AG04449 (cell line): ENCODE measurements around the gene DLEC1.

ENCODE experiments used
- CTCF ChIA-PET: fragments of 350-600 bp; formaldehyde crosslinking; extraction: SDS; loops from one replicate; lab custom pipeline; 2021; ENCODE audit warnings: antibody characterized with exemption; lab: Yijun Ruan, JAX
- POLR2A ChIA-PET: fragments of 400-600, 350-600 bp; formaldehyde crosslinking; extraction: SDS; loops from one replicate; lab custom pipeline; 2020; ENCODE audit warnings: antibody characterized with exemption, inconsistent platforms; lab: Yijun Ruan, JAX
- DNase-seq: peaks from one replicate; pipeline ENCODE4 v3.0.0-alpha.2; 2010; ENCODE audit warnings: low read depth, low spot score
- H3K4me3 ChIP-seq: 2 replicates; pipeline ENCODE4 v1.5.1; 2011; ENCODE audit warnings: low read depth, mild to moderate bottlenecking, control low read depth, low read length
- TF ChIP-seq, protein P1 (sequence below): IDR thresholded peaks from one replicate; pipeline ENCODE4 v1.5.1; 2011; ENCODE audit warnings: mild to moderate bottlenecking, moderate library complexity, low read length, control low read depth, inconsistent platforms; ENCODE audit not compliant: insufficient read depth; ENCODE audit errors: missing control alignments

DLEC1 gene

DNA sequence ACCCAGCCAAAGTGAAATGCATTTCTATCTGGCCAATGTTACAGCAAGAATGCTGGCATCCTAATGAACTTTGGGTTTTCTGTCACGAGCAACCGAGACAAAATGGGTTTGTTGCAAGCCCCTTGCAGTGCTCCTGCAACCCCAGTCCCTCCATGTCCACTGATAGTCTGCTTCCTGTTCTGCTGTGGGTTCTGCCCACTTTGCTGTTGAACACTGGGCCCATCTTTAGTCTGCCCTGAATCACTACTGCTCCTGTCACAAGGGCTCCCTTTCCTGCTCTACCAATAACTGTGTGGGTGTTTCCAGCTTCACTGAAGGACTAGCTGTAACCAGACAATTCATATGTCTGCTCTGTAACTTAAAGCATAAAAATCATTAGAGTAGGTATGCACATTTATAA lies 113.6 kb downstream of the DLEC1 start:
- no peak for DNase-seq
- ChIA-PET POLR2A (interaction anchor here (1.5 kb wide), 1 partner anchor 12 kb away, joined by 6 read pairs; the partner anchor contains the start of gene OXSR1), CTCF (interaction anchor here (0.9 kb wide), 1 partner anchor 10 kb away, joined by 3 read pairs; no protein-coding TSS in a partner anchor)
- TF ChIP-seq, protein P1, sequence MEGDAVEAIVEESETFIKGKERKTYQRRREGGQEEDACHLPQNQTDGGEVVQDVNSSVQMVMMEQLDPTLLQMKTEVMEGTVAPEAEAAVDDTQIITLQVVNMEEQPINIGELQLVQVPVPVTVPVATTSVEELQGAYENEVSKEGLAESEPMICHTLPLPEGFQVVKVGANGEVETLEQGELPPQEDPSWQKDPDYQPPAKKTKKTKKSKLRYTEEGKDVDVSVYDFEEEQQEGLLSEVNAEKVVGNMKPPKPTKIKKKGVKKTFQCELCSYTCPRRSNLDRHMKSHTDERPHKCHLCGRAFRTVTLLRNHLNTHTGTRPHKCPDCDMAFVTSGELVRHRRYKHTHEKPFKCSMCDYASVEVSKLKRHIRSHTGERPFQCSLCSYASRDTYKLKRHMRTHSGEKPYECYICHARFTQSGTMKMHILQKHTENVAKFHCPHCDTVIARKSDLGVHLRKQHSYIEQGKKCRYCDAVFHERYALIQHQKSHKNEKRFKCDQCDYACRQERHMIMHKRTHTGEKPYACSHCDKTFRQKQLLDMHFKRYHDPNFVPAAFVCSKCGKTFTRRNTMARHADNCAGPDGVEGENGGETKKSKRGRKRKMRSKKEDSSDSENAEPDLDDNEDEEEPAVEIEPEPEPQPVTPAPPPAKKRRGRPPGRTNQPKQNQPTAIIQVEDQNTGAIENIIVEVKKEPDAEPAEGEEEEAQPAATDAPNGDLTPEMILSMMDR: no peak
- H3K4me3 ChIP-seq: no peak overlapping the region

DNA sequence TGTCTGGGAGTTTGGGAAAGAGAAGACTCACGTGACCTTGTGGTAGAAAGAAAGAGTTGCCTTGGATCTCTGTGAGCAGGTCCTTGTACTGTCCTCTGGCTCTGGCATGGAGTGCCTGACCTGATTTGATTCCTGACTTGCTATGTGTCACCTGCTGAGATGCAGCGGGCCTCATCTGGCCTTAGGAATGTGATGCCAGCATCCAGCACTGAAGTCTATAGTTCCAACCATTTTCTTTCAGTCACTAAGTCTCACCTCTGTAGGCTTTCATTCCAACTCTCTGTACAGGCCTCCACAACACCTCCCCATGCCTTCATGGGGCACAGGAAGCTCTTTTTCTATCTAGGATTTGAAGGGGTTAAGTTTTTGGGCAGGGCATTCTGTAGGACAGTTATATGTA lies 114.2 kb downstream of the DLEC1 start:
- DNase-seq: no peak
- POLR2A ChIA-PET: interaction anchor here (1.5 kb wide), 1 partner anchor 12 kb away, joined by 6 read pairs; the partner anchor contains the start of gene OXSR1
- CTCF ChIA-PET: interaction anchor here (0.7 kb wide), 1 partner anchor 10 kb away, joined by 3 read pairs; no protein-coding TSS in a partner anchor
- TF ChIP-seq, protein P1: no peak
- H3K4me3 ChIP-seq: no peak overlapping the region

DNA sequence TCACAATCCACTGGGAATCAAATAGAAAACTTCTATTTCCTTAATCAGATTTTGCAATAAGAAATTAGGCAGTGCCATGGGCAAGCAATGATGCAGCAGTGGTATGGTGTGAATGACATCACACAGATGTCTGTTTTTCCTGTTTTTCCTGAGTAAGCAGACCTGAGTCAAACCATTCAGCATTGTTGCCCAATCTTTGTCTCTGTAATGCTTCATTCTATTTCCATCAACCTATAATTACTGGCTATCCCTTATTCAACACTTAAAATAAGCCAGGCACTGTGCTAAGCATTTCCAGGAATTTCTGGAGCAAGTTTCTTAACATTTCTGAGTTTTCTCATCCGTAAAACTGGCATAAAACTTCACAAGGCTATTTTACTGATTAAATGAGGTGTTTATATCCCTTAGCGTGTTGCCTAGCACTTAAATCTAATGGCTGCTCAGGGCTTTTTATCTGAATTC lies 115.1 kb downstream of the DLEC1 start:
- TF ChIP-seq, protein P1: no peak
- CTCF ChIA-PET: no interaction called here
- POLR2A ChIA-PET: interaction anchor here (1.5 kb wide), 1 partner anchor 11 kb away, joined by 6 read pairs; the partner anchor contains the start of gene OXSR1
- no peak overlapping the region for H3K4me3 ChIP-seq
- DNase-seq: peak; percentile 47

DNA sequence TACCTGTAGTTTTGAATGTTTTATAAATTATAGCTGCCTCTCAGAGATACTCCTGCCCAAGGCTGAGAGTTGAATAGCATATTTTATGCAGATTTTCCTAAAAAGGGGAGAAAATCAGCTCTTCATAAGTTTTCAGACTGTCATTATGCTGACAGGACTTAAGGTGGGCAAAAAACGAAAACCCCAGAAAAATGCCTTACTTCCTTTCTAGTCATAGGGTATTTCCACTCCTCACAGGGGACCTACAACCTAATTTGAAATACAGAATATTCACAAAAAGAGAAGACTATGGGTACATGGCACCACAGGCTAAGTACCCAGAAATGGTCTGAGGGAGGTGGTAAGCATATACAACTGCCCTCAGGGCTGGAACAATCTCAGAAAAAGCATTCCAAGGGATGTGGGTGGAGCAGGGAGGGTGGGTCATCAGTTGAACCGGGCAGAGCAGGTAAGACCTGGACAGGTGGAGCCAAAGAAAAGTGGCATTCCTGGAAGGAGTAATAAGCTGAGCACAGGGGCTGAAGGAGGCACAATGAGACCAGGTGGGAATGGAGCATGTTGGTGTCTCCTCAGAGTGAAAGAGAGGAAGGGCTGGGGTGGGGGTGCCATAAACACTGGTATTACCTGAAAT lies 115.7 kb downstream of the DLEC1 start:
- TF ChIP-seq, protein P1: no peak
- POLR2A ChIA-PET: no interaction called here
- no peak overlapping the region for H3K4me3 ChIP-seq
- DNase-seq: no peak
- CTCF ChIA-PET: interaction anchor here (1.4 to 1.7 kb wide), 2 partner anchors 10 to 91 kb away, joined by 4 to 5 read pairs; no protein-coding TSS in a partner anchor

DNA sequence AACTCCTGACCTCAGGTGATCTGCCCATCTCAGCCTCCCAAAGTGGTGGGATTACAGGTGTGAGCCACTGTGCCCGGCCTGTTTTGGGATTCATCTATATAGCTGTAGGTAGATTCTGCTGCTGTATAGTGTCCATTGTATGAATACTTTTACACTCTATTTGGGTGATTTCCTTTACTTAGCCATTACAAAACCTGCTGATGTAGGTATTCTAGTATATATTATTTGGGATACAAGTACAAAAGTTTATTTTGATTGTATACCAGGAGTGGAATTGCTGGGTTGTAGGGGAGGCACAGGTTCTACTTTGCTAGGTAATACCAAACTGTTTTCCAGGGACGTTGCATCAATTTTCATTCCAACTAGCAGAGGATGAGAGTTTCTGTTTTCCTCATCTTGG lies 116.8 kb downstream of the DLEC1 start:
- ChIA-PET POLR2A (no interaction called here), CTCF (interaction anchor here (1.4 to 1.9 kb wide), 3 partner anchors 9 to 191 kb away, joined by 4 to 5 read pairs (median 5); partner anchors contain the start of gene XYLB)
- TF ChIP-seq, protein P1: no peak
- no peak overlapping the region for H3K4me3 ChIP-seq
- no peak for DNase-seq

DNA sequence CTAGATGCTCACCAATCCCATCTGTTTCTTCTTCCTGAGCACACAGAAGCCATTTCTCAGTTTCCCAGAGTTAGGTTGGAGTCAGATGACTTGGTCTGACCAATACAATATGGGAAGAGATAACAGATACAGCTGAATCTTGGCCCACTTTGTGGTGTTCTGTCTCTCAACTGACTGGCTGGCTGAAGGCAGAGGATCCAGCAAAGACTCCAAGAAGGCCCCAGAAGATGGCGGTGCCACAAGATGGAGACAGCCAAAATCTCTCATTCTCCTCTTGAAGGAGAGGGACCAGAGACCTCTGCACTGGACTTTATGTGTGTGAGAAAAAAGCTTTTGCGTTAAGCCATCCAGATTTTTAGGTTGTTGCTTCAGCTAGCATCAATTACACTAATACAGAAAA lies 118.1 kb downstream of the DLEC1 start:
- ChIA-PET POLR2A (no interaction called here), CTCF (interaction anchor here (1.9 kb wide), 1 partner anchor 189 kb away, joined by 5 read pairs; the partner anchor contains the start of gene XYLB)
- TF ChIP-seq, protein P1: no peak
- H3K4me3 ChIP-seq: no peak overlapping the region
- DNase-seq: no peak
